ENCODE measurements around the gene NPTX1.

DNA sequence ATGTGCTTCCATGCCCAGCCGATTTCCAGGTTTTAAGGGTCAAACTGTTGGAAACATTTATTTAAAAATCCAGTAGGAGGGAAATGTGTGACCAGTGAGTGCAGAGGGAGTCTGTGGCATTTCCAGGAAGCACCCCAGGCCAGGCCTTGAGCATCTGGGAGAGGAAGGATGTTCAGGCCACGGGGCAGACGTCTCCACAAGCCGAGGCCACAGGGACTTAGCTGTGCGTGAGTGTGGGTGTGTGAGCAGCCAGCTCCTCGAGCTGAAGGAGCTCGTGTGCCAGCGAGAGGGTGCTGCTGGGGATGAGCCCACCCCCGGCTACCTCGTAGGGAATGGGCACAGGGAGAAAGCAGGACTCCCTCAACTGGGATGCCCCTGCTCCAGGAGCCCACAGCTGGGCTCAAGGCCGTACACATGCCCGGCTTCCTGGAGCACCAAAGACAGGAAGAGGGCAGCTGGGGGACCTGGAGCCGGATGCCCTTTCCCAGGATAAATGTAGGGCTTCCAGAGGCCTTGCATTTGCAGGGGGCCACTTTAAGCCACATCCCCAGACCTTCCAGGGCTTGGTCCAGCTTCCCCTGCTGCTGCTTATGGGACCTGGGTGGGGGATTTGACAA lies 12.5 kb downstream of the NPTX1 start:
- TF ChIP-seq L3MBTL2 (conservative IDR thresholded peaks at IDR 0.05): no peak
- no peak for TF ChIP-seq ELF4 (IDR thresholded peaks at IDR 0.05)
- no peak for TF ChIP-seq BHLHE40 (IDR thresholded peaks at IDR 0.05; ENCODE audit: borderline replicate concordance)
- TF ChIP-seq LEF1 (IDR thresholded peaks at IDR 0.05; ENCODE audit: borderline replicate concordance): no peak
- no peak for TF ChIP-seq FOXM1 (IDR thresholded peaks at IDR 0.05; ENCODE audit: borderline replicate concordance)
- no peak for TF ChIP-seq SP1 (IDR thresholded peaks at IDR 0.05)
- no peak for TF ChIP-seq FOXK2 (IDR thresholded peaks at IDR 0.05)
- no peak for TF ChIP-seq NFRKB (IDR thresholded peaks at IDR 0.05)
- TF ChIP-seq CTBP1 (IDR thresholded peaks at IDR 0.05; ENCODE audit: borderline replicate concordance): no peak
- no peak for TF ChIP-seq ARNT (IDR thresholded peaks at IDR 0.05)
- TF ChIP-seq, protein P1, sequence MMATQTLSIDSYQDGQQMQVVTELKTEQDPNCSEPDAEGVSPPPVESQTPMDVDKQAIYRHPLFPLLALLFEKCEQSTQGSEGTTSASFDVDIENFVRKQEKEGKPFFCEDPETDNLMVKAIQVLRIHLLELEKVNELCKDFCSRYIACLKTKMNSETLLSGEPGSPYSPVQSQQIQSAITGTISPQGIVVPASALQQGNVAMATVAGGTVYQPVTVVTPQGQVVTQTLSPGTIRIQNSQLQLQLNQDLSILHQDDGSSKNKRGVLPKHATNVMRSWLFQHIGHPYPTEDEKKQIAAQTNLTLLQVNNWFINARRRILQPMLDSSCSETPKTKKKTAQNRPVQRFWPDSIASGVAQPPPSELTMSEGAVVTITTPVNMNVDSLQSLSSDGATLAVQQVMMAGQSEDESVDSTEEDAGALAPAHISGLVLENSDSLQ (IDR thresholded peaks at IDR 0.05): no peak
- no peak for TF ChIP-seq TARDBP (IDR thresholded peaks at IDR 0.05)
- TF ChIP-seq HDGF (IDR thresholded peaks at IDR 0.05; ENCODE audit: borderline replicate concordance): no peak
- no peak for TF ChIP-seq ZNF384 (IDR thresholded peaks at IDR 0.05)

Measured in HEK293T (cell line).